GM18858 (cell line): Measurements from ENCODE around the gene CXCL9.
"Not testable (repeated sequence)": the region's sequence is repeated elsewhere in the genome, so short reads cannot be mapped to it uniquely, and the experiment has no call there.

Experiments used
- ATAC-seq: cut with Tn5 transposase; IDR thresholded peaks from one replicate; pipeline ENCODE4 v1.9.1; 2021; ENCODE audit not compliant: unreplicated experiment

CXCL9 gene

DNA sequence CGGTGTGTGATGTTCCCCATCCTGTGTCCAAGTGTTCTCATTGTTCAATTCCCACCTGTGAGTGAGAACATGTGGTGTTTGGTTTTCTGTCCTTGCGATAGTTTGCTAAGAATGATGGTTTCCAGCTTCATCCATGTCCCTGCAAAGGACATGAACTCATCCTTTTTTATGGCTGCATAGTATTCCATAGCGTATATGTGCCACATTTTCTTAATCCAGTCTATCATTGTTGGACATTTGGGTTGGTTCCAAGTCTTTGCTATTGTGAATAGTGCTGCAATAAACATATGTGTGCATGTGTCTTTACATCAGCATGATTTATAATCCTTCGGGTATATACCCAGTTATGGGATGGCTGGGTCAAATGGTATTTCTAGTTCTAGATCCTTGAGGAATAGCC lies 45.2 kb downstream of the CXCL9 start:
- ATAC-seq: not testable (repeated sequence)

DNA sequence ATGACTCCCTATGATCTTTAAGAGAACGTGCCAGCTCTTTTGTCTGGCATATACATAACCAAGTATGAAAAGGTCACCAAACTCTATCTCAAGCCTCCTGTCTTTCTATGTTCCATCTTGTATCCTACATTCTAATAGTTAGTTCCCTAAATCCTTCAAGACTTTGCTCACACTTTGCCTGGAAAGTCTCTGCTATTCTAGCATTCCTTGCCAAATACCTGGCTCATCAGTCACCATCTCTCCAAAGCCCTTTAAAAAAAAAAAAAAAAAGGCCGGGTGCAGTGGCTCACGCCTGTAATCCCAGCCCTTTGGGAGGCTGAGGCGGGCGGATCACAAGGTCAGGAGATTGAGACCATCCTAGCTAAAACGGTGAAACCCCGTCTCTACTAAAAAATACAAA lies 48.8 kb downstream of the CXCL9 start:
- not testable (repeated sequence) for ATAC-seq

DNA sequence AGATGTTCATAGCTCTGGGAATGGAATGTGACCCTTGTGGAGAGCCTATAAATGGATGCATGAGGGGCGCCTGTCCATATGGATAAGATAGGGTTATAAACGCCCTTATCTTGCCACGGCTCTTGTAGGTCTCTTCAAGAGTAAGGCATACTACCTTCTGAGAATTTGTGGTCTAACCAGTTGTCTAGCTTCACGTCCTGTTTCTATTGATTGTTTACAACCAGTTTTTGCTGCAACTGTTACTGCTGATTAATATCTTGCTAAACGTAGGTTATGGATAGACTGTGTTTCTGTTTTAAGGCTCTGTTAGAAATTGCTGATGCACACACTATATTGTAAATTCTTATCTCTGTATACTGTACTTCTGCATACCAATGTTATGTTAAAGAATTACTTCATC lies 52.5 kb downstream of the CXCL9 start:
- ATAC-seq: not testable (repeated sequence)

DNA sequence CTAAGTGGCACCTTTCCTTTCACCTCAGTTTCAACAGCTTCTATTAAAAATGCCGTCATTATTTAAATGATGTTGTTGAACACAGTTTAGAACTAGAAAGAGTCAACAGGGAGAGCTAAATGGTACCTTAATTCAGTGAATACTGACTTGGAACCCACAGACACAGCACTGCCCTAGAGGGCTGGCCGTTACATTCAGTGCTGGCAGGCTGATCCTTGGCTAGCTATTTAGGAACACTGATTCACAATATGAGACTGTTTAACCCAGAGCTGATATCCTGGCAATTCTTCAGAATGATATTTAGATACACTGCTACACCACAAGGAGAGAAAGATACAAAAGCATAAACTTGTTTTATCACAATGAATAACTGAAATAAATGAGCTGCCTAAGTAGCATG lies 53.8 kb downstream of the CXCL9 start:
- ATAC-seq: no peak
